Occipital lobe (tissue), 2 donors: Measurements from ENCODE around the gene CFAP58. TPM values are rescaled to one million over a fixed set of nuclear protein-coding genes. Genes with fewer than 3 reads are reported as not detected.

Experiments
- DNase-seq: peaks from one replicate; lab custom pipeline; 2025; lab: John Stamatoyannopoulos, UW
- total RNA-seq: library from RNA; depleted of rRNA; stranded (reverse); fragments of >200 nt; gene quantifications from one replicate; pipeline ENCODE4 v1.2.3, GENCODE V29; 2014

Gene CFAP58
- total RNA-seq, 1 donor from 2014 or later = 0.62 TPM

DNA sequence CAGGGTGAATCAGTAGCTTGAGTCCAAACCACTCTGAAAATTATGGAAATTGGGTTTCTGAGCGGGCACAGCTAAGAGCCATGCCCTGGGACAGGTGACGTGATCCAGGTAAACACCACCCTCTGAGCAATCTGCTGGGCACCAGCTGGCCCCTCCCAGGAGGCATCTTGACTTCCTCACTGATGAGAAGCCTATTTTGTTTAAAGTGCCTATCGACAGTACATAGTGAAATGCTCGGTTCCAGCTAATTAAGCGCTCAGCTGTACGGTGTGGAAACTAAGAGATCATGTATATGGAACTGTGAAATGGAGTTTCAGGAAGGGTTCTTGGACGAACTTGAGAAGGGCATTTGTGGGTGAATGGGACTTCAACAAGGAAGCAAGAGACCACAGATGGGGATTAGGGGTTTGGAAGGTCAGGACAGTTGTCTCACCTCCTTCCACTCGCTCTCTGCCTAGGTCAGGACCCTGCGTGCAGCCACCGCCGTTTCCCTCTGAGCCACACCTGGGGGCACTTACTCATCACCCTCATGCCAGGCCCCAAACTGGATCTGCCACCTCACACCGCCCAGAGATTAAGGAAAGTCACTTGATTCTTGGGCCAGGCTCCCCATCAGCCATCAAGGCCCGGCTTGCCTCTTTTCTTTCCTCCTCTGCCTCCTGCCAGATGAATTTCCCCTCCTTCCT, 18.5 kb upstream of the CFAP58 start:
- no peak for DNase-seq

GRCh38 chr10:104336821-104337467, 16.7 kb upstream of the CFAP58 start:
- no peak for DNase-seq

GRCh38 chr10:104337521-104337984, 16.1 kb upstream of the CFAP58 start:
- DNase-seq = no peak

GRCh38 chr10:104337985-104338735, 15.5 kb upstream of the CFAP58 start, which contains the start of gene ITPRIP:
ITPRIP (minus strand) TSS chr10:104338465; CDS start chr10:104316051, 22,414 bp downstream.
- DNase-seq = no peak

DNA sequence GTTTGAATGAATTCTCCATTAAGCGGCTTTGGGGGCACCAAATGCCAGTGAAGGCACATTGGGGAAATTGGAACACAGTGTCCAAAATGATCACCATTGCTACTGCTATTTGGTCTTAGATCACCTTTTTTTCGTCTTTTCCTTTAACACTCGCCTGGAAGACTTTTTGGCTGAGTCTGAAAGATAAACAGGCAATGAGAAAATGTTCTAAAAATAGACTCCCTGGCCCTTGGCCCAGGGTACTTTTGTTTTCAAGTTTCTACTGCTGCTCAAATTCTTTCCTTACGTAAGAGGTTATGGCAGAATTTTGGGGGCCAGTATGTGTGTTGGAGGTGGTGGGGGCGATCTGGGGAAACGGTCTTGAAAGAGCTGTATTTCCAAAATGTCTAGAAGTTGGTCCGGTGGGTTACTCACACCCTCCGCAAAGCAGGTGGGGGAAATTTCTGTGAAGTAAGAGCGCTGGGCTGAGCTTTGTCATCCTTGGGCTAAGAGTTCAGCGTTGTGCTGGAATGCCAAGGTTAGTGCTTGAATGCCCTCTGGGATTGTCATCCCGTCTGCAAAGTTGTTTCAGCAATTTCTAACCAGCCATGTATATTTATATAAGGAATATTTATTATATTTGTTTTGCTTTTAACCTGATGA, 14.0 kb upstream of the CFAP58 start:
- DNase-seq = no peak

DNA sequence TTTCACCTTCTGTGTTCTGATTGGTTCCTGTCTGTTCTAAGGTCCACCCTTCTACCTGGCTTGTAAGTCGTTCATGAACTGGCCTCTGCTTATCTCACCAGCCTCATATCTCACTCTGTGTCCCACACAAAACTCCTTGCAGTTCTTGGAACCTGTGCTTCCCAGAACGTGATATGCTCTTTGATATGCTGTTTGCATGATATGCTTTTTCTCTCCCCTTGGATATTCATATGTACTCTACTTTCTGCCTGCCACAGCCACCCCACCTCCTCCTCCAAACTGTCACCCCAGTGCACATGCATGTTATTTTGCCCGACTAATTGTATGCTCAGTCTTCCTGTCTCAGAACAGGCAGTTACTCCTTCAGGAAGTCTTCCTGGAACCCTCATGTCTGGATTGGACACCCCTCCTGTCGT, 13.5 kb upstream of the CFAP58 start:
- no peak for DNase-seq

GRCh38 chr10:104340641-104341040, 13.0 kb upstream of the CFAP58 start:
- no peak for DNase-seq

DNA sequence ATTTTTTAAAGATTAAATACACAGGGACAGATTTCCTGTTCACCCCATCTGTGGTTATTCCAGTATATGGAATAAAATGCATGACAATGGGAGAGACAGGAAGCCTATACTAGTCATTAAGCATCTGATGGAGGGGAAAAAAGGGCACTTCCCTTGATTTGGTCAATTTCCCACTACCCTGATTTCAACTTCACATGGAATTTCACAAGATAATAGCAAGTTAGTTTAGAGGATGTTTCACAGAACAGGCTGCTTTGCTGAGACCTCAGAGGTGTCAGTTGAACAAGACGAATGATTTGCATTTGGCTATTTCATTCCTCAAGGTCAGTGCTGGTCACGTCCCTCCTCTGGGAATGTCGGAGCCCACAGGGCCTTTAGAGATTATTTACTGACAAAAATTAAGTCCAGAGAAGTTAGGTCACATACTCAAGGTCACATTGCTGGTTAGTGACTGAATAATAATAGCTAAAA, 10.7 kb upstream of the CFAP58 start:
- no peak for DNase-seq

DNA sequence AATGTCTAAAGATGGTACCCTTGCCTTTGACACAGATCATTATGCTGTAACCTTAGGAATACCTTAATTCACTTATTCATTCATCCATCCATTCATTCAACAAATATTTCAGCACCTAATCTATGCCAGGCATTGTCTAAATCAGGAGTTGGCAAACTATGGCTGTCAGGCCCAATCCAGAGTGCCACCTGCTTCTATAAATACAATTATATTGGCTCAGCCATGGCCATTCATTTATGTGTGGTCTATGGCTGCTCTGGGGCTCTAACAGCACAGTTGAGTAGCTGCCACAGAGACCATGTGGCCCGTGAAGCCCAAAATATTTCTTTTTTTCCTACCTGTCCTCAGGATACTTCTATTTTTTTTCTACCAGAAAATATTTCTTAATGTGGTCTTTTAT, 9.4 kb upstream of the CFAP58 start:
- DNase-seq = no peak

DNA sequence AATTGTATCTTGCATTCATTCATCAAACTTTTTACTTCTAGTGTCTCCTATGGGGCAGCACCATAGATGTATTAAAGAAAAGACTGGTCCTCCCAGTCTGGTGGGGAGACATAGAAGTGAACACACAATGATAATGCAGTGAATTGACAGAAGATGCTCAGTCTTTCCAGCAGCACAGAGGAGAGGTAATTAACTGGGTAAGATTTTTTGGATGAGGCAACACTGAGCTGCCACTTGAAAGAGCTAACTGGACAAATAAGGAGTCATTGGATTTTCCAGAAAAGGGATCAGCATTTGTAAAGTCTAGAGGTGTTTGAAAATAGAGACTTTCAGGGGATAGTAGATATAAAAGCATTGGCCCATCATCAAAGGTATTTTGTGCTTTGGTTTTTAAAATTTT, 8.1 kb upstream of the CFAP58 start:
- DNase-seq = no peak

DNA sequence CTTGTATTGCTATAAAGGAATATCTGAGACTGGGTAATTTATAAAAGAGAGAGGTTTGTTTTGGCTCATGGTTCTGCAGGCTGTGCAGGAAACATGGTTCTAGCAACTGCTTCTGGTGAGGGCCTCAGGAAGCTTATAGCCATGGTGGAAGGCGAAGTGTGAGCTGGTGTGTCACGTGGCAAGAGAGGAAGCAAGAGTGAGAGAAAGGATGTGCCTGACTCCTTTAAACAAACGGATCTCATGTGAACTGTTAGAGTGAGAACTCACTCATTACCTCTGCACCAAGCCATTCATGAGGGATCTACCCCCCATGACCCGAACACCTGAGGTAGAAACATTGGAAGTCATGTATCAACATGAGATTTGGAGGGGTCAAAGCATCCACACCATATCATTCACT, 7.7 kb upstream of the CFAP58 start:
- no peak for DNase-seq

DNA sequence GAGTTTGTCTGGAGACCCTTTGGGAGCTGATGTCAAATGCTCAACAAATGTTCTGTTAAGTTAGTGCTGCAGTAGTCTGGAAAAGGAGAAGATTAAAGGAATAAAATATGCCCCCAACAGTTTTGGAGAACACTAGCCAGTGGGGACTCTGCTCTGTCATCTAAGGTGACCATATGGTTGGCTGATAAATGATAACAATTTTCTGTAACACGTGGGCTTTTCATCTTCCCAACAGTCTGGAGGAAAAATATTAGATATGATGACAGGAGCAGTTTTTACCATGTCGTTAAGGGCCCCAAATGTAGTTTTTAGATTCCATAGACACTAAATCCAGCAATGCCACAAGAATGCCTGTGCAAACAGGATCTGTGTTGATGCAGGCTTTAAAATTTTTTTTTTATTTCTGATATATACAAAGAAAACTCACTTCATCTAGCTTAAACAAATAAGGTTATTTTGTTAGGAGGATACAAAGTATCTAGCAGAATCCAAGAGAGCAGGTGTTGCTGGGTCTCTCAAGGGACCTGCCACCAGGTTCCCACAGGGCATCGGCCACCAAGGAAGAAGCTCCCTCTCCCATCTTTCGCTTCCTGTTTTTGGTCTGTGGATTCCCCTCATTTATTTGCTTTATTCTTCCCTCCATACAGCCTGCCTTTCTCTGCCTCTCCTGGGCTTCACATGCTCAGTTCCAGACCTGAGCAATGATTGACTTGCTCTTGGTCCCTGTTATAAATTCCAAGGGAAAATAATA, 6.2 kb upstream of the CFAP58 start:
- DNase-seq = no peak

DNA sequence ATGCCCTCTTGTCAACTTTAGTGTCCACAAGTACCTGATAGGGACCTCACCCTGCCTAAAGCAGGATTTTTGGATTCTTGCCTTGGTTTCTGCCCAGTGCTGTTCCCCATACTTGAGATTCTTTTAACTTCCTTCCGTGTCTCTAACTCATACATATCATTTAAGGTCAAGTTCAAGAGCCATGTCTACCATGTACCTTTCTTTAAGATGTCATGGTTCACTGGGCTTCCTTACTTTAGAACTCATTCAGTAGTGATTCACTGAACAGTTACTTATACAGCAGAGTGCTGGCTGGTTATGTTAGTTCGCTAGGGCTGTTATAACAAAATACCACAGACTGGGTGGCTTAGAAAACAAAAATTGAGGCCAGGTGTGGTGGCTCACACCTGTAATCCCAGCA, 5.0 kb upstream of the CFAP58 start:
- DNase-seq = no peak

- DNase-seq = no peak
These were observed 4.0 kb upstream of the CFAP58 start for GRCh38 chr10:104349623-104350126.

GRCh38 chr10:104350127-104350635, 3.5 kb upstream of the CFAP58 start:
- DNase-seq = no peak

- no peak for DNase-seq
These were observed 2.5 kb upstream of the CFAP58 start for GRCh38 chr10:104351061-104351702.

- DNase-seq = no peak
These were observed 1.7 kb upstream of the CFAP58 start for GRCh38 chr10:104351919-104352318.

DNA sequence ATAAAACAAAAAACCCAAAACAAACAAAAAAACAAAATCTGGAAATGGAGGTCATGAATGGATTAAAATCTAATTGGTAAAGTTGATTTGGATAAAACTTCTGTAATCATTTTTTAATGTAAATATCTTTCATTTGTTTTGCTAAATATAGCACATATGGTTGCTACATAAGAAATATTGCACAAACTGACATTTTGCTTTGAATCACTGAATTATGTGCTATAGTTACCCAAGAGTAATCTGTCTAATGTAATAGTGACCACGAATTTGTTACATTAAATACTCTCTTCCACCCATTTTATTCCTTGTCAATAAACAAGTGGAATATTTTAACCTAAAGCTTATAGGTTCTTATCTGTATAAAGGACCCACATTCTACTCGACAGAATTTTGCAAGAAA, 6.2 kb downstream of the CFAP58 start:
- no peak for DNase-seq

GRCh38 chr10:104367904-104368303, 14.3 kb downstream of the CFAP58 start:
- DNase-seq = no peak

DNA sequence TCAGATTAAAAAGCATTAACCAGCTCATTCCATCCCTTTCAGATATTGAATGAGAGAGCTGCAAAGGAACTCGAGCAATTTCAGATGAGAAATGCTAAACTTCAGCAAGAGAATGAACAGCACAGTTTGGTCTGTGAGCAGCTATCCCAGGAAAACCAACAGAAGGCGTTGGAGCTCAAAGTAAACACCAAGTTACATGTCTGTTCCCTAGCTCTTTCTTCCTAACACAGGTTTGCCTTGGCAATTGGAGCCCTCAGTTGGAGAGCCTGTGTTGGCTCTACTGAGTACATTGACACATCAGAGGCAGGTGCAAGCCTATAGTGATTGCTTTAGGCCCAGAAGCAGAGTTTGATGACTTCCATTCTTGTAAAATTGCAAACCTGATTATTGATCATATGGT, 14.7 kb downstream of the CFAP58 start:
- no peak for DNase-seq
